H1 (cell line): ENCODE data around the gene INF2. TPM values are rescaled to one million over a fixed set of nuclear protein-coding genes. Genes with fewer than 3 reads are reported as not detected.

Experiments
- CTCF ChIA-PET: fragments of 300-600 bp; sonication (Branson Sonifier 250); formaldehyde crosslinking; loops from one replicate; lab custom pipeline; 2021; ENCODE audit not compliant: partially characterized antibody; lab: Charles Lee
- POLR2A ChIA-PET: fragments of 300-600 bp; sonication (Branson Sonifier 250); formaldehyde crosslinking; loops from one replicate; lab custom pipeline; 2021; ENCODE audit warnings: inconsistent platforms; ENCODE audit not compliant: partially characterized antibody; lab: Charles Lee
- DNase-seq, 2 experiments: peaks; one replicate each; pipeline versions ENCODE4 v3.0.0 to v3.0.0-alpha.2; 2010 to 2022; ENCODE audit warnings: low spot score in 2 of 2, low read depth in 1 of 2, mixed read lengths in 1 of 2
- FAIRE-seq: peaks from 2 replicates; lab custom pipeline; 2011; peaks lifted over from hg19 to GRCh38; lab: Jason Lieb, UNC
- H2AFZ ChIP-seq: 2 replicates; pipeline ENCODE4 v1.8.1; 2012; ENCODE audit warnings: low read length, inconsistent platforms
- H2AK5ac ChIP-seq: 2 replicates; pipeline ENCODE4 v1.6.1; 2013; ENCODE audit warnings: low read depth, low read length
- H2BK120ac ChIP-seq: replicated peaks from 2 replicates; pipeline ENCODE3; 2013; ENCODE audit warnings: low read depth, low read length, inconsistent platforms
- H2BK12ac ChIP-seq: 2 replicates; pipeline ENCODE4 v1.6.1; 2013; ENCODE audit warnings: low read depth, low read length
- H2BK15ac ChIP-seq: 2 replicates; pipeline ENCODE4 v1.6.1; 2013; ENCODE audit warnings: low read length
- H2BK20ac ChIP-seq: 2 replicates; pipeline ENCODE4 v1.6.1; 2013; ENCODE audit warnings: low read length
- H2BK5ac ChIP-seq: 2 replicates; pipeline ENCODE4 v1.6.1; 2013; ENCODE audit warnings: low read depth, low read length
- H3K14ac ChIP-seq: 2 replicates; pipeline ENCODE4 v1.6.1; 2013; ENCODE audit warnings: inconsistent platforms; ENCODE audit not compliant: insufficient read length
- H3K18ac ChIP-seq: 2 replicates; pipeline ENCODE4 v1.6.1; 2013; ENCODE audit warnings: low read length; ENCODE audit errors: extremely low read depth
- H3K23ac ChIP-seq: 2 replicates; pipeline ENCODE4 v1.6.1; 2013; ENCODE audit warnings: inconsistent platforms; ENCODE audit not compliant: insufficient read length
- H3K23me2 ChIP-seq: 2 replicates; pipeline ENCODE4 v1.6.1; 2013; ENCODE audit warnings: low read depth, low read length
- H3K27ac ChIP-seq: 2 replicates; pipeline ENCODE4 v1.6.1; 2011; ENCODE audit warnings: low read depth, low read length, inconsistent platforms
- H3K27me3 ChIP-seq, 4 experiments: replicated peaks in 1 of 4; 1 replicate in 1 of 4; 2 replicates in 3 of 4; pipeline versions ENCODE4 v1.6.1 to v1.8.1; 2011 to 2013; ENCODE audit warnings: low read length in 3 of 4, mild to moderate bottlenecking in 3 of 4, inconsistent platforms in 2 of 4, mixed read lengths in 2 of 4, moderate library complexity in 1 of 4; ENCODE audit not compliant: control insufficient read depth in 3 of 4, insufficient read depth in 3 of 4; ENCODE audit errors: extremely low read depth in 1 of 4
- H3K36me3 ChIP-seq, 4 experiments: 2 replicates each; pipeline versions ENCODE4 v1.6.1 to v1.8.1; 2011 to 2013; ENCODE audit warnings: mild to moderate bottlenecking in 4 of 4, low read length in 3 of 4, moderate library complexity in 2 of 4, control low read depth in 1 of 4, inconsistent platforms in 1 of 4; ENCODE audit not compliant: insufficient read depth in 4 of 4, control insufficient read depth in 2 of 4
- H3K4ac ChIP-seq: replicated peaks from 2 replicates; pipeline ENCODE3; 2013; ENCODE audit warnings: low read length, low read depth, mixed read lengths, inconsistent platforms; ENCODE audit not compliant: insufficient read length
- H3K4me1 ChIP-seq, 4 experiments: replicated peaks in 1 of 4; 1 replicate in 1 of 4; 2 replicates in 3 of 4; pipeline versions ENCODE4 v1.6.1 to v1.8.1; 2011 to 2013; ENCODE audit warnings: low read length in 3 of 4, inconsistent platforms in 2 of 4, mixed read lengths in 1 of 4; ENCODE audit not compliant: insufficient read depth in 4 of 4, control insufficient read depth in 3 of 4
- H3K4me2 ChIP-seq, 2 experiments: 2 replicates each; pipeline versions ENCODE4 v1.6.1 to v1.8.1; 2011 to 2013; ENCODE audit warnings: low read depth in 2 of 2, low read length in 2 of 2, control low read depth in 1 of 2, inconsistent platforms in 1 of 2, mild to moderate bottlenecking in 1 of 2; ENCODE audit not compliant: insufficient read depth in 1 of 2
- H3K4me3 ChIP-seq, 4 experiments: fragments of 200-600, 300-600 bp in 1 of 4; sonication (generic), shearing (Covaris generic), sonication (Bioruptor Twin) in 1 of 4; 2 replicates each; pipeline versions ENCODE4 v1.5.1 to v1.8.1; 2011 to 2016; ENCODE audit warnings: low read length in 4 of 4, low read depth in 3 of 4, control low read depth in 2 of 4, inconsistent platforms in 2 of 4, mild to moderate bottlenecking in 2 of 4, mixed read lengths in 1 of 4, moderate library complexity in 1 of 4; ENCODE audit not compliant: insufficient read depth in 2 of 4; ENCODE audit errors: extremely low read depth in 1 of 4
- H3K56ac ChIP-seq: replicated peaks from 2 replicates; pipeline ENCODE3; 2013; ENCODE audit warnings: low read depth, mild to moderate bottlenecking, mixed read lengths, low read length, inconsistent platforms; ENCODE audit not compliant: insufficient read length
- H3K79me1 ChIP-seq: 2 replicates; pipeline ENCODE4 v1.6.1; 2013; ENCODE audit warnings: low read depth, low read length, control low read depth
- H3K79me2 ChIP-seq, 2 experiments: 2 replicates each; pipeline versions ENCODE4 v1.6.1 to v1.8.1; 2012 to 2013; ENCODE audit warnings: low read length in 2 of 2, mild to moderate bottlenecking in 2 of 2, inconsistent platforms in 1 of 2; ENCODE audit not compliant: insufficient read depth in 2 of 2, control insufficient read depth in 1 of 2
- H3K9ac ChIP-seq, 4 experiments: replicated peaks in 1 of 4; 1 replicate in 1 of 4; 2 replicates in 3 of 4; pipeline versions ENCODE4 v1.6.1 to v1.8.1; 2011 to 2013; ENCODE audit warnings: low read depth in 3 of 4, low read length in 3 of 4, control low read depth in 2 of 4, mild to moderate bottlenecking in 2 of 4, moderate library complexity in 2 of 4, inconsistent platforms in 1 of 4; ENCODE audit errors: extremely low read depth in 1 of 4
- H3K9me3 ChIP-seq, 2 experiments: 2 replicates each; pipeline versions ENCODE4 v1.6.1 to v1.8.1; 2012 to 2013; ENCODE audit warnings: mild to moderate bottlenecking in 2 of 2, moderate library complexity in 2 of 2, control low read depth in 1 of 2, inconsistent platforms in 1 of 2, low read depth in 1 of 2, low read length in 1 of 2, mixed read lengths in 1 of 2; ENCODE audit not compliant: insufficient read depth in 2 of 2
- H4K20me1 ChIP-seq, 2 experiments: replicated peaks in 1 of 2; 2 replicates each; pipeline versions ENCODE3 to v1.8.1; 2011 to 2013; ENCODE audit warnings: inconsistent platforms in 2 of 2, low read length in 2 of 2, mild to moderate bottlenecking in 1 of 2; ENCODE audit not compliant: insufficient read depth in 2 of 2, control insufficient read depth in 1 of 2
- H4K5ac ChIP-seq: 2 replicates; pipeline ENCODE4 v1.6.1; 2013; ENCODE audit warnings: low read length, low read depth, mixed read lengths, inconsistent platforms; ENCODE audit not compliant: insufficient read length
- H4K8ac ChIP-seq: 2 replicates; pipeline ENCODE4 v1.8.0; 2013; ENCODE audit warnings: mild to moderate bottlenecking, moderate library complexity, low read length, inconsistent platforms; ENCODE audit not compliant: insufficient read depth; ENCODE audit errors: extremely low read depth
- H4K91ac ChIP-seq: replicated peaks from 2 replicates; pipeline ENCODE3; 2013; ENCODE audit warnings: low read length, mixed read lengths, inconsistent platforms; ENCODE audit not compliant: insufficient read length
- JUND ChIP-seq: IDR thresholded peaks from 2 replicates; pipeline ENCODE4 v1.6.1; 2011; ENCODE audit warnings: mild to moderate bottlenecking, improper control_type of control experiment, low read length
- KDM4A ChIP-seq: IDR thresholded peaks from one replicate; pipeline ENCODE4 v1.7.1; 2012; ENCODE audit warnings: low read depth, mild to moderate bottlenecking, moderate library complexity, low read length, inconsistent platforms; ENCODE audit not compliant: severe bottlenecking
- RXRA ChIP-seq: IDR thresholded peaks from 2 replicates; pipeline ENCODE4 v1.6.1; 2011; ENCODE audit warnings: low read depth, mild to moderate bottlenecking, low read length, moderate library complexity; ENCODE audit not compliant: insufficient read depth
- SIRT6 ChIP-seq: IDR thresholded peaks from one replicate; pipeline ENCODE4 v1.7.1; 2012; ENCODE audit warnings: low read length, inconsistent platforms
- TAF1 ChIP-seq: IDR thresholded peaks from 2 replicates; pipeline ENCODE4 v1.6.1; 2011; ENCODE audit warnings: mild to moderate bottlenecking, low read depth, low read length
- TEAD4 ChIP-seq: IDR thresholded peaks from 2 replicates; pipeline ENCODE4 v1.6.1; 2012; ENCODE audit warnings: low read depth, low read length, inconsistent platforms, mixed read lengths
- ZNF274 ChIP-seq: IDR thresholded peaks from 2 replicates; pipeline ENCODE4 v1.7.0; 2012; ENCODE audit warnings: low read length, borderline replicate concordance; ENCODE audit errors: extremely low read depth
- WGBS, 2 experiments: shearing (Covaris generic) in 1 of 2; methylation state at CpG; one replicate each; pipeline versions ENCODE4 v1.1.6 to v1.1.7; 2013 to 2015; ENCODE audit warnings: low lambda C conversion rate in 2 of 2, mixed read lengths in 2 of 2, inconsistent platforms in 1 of 2, low coverage in 1 of 2, missing lambda C conversion rate in 1 of 2; ENCODE audit not compliant: insufficient replicate concordance in 2 of 2, insufficient coverage in 1 of 2, insufficient read length in 1 of 2; ENCODE audit errors: extremely low coverage in 1 of 2, missing lambda C conversion rate in 1 of 2; 5-methylcytosine and 5-hydroxymethylcytosine counted together
- polyA plus RNA-seq, 7 experiments: library from polyadenylated mRNA; depleted of rRNA in 3 of 7; stranded (reverse) in 5 of 7; unstranded in 2 of 7; fragments of >200 nt in 5 of 7; fragments of 200-250 nt in 2 of 7; gene quantifications; 1 replicate in 5 of 7; 2 replicates in 1 of 7; 4 replicates in 1 of 7; pipeline versions ENCODE4 v1.2.1 to v1.2.3, GENCODE V29; 2011 to 2013; ENCODE audit warnings: missing spikeins in 2 of 7, mixed read lengths in 2 of 7
- total RNA-seq: library from RNA; stranded (reverse); fragmentation: NEBNext Ultra II Directional; extraction: Animal tissue kit (Norgen Biotek cat#: 25700); gene quantifications from 2 replicates; pipeline ENCODE4 v1.2.1, GENCODE V29; 2021
- TF ChIP-seq, protein P1 (sequence below): IDR thresholded peaks from 2 replicates; pipeline ENCODE4 v1.6.1; 2012; ENCODE audit warnings: low read length, inconsistent platforms

The INF2 gene
- total and polyA plus RNA-seq, 2 of the 8 experiments (the other 6 are each of a cell fraction or from before 2014, with no cell fraction given) = 29.1 to 59.5 TPM

DNA sequence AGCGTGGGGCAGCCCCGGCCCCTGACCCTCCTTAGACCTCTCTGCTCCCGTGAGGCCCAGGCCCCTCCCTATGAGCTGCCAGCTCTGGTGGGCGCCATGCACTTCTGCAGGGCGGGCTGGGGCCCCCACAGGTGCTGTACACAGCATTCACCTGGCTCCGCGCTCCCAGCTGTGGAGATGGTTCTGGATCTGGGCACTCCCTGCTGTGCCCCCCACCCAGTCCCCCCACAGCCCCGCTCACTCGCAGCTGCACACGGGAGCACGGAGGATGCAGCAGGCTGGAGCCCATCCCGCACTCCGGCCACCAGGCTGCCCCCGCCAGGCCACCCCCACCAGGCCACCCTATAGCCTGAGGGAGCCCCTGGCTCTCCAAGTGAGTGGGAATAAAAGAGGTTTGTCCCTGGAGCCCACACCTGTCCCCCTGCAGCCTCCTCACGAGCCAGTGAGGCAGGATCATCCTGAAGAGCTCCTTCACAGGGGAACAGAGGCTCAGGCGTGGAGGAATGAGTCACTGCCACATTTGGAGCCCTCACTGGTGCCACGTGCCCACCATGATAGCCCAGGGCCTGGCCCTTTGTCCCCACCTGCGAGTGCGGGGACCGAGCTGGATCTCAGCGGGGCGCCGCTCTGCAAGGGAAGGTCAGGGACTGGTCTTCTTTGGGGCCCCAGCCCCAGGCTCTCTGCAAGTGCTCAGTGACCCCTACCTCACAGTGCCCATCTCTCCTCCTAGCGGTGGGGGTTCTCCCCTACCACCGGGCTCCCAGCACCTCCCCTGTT is 36.5 kb downstream of the INF2 start:
- Histone ChIP-seq H3K4me2 (peak overlapping the region in 1 of 2 experiments; percentile 62; a peak in 1 of 4 replicates), H3K79me2 (no peaks in the 10 kb centered on the region), H3K23ac (no peak overlapping the region), H3K9ac (no peak overlapping the region), H3K4ac (no peak overlapping the region), H3K18ac (peak overlapping the region; percentile 48; the same call in 1 of the 2 replicates), H3K4me1 (peaks cover 0 to 18% (median 10%) of the 10 kb centered on the region in 4 experiments; a peak in 6 of 7 replicates), H2AFZ (no peak overlapping the region), H2BK5ac (no peak overlapping the region), H2BK20ac (no peak overlapping the region), H3K4me3 (0 out of 8 replicates have a peak overlapping the region, but pooled peaks of 1 of the 4 experiments have one; percentile 88), H2BK12ac (no peak overlapping the region), H4K8ac (peak overlapping the region; percentile 44; the same call in 1 of the 2 replicates), H3K27ac (no peak overlapping the region), H4K91ac (no peak overlapping the region), H3K23me2 (peaks cover 9% of the 10 kb centered on the region; the same call in 1 of the 2 replicates), H2BK120ac (no peak overlapping the region), H4K20me1 (peaks cover 0 to 2% of the 10 kb centered on the region in 2 experiments), H2BK15ac (no peak overlapping the region), H3K56ac (no peak overlapping the region), H4K5ac (no peak overlapping the region), H2AK5ac (no peak overlapping the region), H3K14ac (no peak overlapping the region), H3K9me3 (no peaks in the 10 kb centered on the region), H3K27me3 (peaks cover 0 to 3% (median 0%) of the 10 kb centered on the region in 4 experiments; a peak in 1 of 7 replicates), H3K79me1 (no peaks in the 10 kb centered on the region), H3K36me3 (no peaks in the 10 kb centered on the region)
- no peak for FAIRE-seq
- WGBS, 2 experiments = 89% methylated on average over 10 of the region's 25 CpGs; no CpG with 5 or more reads in 1 of the 2 experiments
- POLR2A ChIA-PET = interaction anchor here (0.7 to 1.7 kb wide), 6 partner anchors 14 to 48 kb away, joined by 3 to 6 read pairs (median 3); no protein-coding TSS in a partner anchor
- no peak for TF ChIP-seq JUND
- TF ChIP-seq RXRA = no peak
- TF ChIP-seq TEAD4 = no peak
- TF ChIP-seq SIRT6 = no peak
- TF ChIP-seq KDM4A = no peak
- no peak for TF ChIP-seq ZNF274
- TF ChIP-seq, protein P1, sequence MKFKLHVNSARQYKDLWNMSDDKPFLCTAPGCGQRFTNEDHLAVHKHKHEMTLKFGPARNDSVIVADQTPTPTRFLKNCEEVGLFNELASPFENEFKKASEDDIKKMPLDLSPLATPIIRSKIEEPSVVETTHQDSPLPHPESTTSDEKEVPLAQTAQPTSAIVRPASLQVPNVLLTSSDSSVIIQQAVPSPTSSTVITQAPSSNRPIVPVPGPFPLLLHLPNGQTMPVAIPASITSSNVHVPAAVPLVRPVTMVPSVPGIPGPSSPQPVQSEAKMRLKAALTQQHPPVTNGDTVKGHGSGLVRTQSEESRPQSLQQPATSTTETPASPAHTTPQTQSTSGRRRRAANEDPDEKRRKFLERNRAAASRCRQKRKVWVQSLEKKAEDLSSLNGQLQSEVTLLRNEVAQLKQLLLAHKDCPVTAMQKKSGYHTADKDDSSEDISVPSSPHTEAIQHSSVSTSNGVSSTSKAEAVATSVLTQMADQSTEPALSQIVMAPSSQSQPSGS = no peak
- TF ChIP-seq TAF1 = no peak
- DNase-seq = no peak
- CTCF ChIA-PET = interaction anchor here (0.7 to 2.6 kb wide), 22 partner anchors 9 to 120 kb away, joined by 3 to 18 read pairs (median 5); partner anchors contain the start of gene SIVA1
